ENCODE measurements around the gene ELAVL4.

DNA sequence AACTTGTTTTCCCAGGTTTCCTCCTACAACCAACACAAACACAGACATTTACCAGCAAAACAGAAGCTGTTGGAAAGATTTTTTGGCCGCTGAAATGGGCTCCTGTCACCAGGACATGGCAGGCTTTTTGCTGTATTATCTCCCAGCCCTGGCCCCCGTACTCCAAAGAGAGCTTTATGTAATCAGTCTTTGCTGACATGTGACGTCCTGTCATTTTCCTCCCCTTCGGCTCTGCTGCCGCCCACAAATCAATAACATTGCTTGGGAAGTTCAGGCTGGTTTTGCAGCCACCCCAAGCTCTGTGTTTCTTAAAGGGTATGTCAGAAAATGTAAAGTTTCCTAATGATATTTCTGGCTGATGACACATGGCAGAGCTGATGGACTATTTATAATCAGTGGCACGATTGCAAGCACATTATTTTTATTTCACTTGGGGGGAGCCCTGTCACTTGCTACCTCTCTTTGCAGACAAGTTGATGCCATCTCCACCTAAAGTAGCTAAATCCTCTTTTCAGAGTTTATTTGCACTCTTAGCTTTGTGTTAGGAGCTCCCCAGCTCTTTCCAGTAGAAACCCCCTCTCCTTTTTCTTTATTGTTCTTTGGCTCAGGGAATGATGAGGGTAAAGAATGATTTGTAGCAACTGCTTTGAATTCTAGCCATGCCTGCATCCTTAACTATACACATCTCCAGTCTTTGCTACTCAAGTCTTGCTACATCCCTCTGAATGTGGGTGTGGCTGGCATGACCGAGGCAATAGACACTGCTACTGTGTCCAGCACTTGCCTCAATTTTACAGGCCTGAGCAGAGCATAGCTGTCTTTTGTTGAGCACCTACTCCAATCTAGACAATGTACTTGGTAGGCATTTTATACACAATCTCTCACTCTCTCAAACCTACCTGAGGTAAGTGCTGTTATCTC is 67.3 kb downstream of the ELAVL4 start:
- TF ChIP-seq, protein P1, sequence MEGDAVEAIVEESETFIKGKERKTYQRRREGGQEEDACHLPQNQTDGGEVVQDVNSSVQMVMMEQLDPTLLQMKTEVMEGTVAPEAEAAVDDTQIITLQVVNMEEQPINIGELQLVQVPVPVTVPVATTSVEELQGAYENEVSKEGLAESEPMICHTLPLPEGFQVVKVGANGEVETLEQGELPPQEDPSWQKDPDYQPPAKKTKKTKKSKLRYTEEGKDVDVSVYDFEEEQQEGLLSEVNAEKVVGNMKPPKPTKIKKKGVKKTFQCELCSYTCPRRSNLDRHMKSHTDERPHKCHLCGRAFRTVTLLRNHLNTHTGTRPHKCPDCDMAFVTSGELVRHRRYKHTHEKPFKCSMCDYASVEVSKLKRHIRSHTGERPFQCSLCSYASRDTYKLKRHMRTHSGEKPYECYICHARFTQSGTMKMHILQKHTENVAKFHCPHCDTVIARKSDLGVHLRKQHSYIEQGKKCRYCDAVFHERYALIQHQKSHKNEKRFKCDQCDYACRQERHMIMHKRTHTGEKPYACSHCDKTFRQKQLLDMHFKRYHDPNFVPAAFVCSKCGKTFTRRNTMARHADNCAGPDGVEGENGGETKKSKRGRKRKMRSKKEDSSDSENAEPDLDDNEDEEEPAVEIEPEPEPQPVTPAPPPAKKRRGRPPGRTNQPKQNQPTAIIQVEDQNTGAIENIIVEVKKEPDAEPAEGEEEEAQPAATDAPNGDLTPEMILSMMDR (IDR thresholded peaks at IDR 0.05), result no peak
- TF ChIP-seq POLR2A (IDR thresholded peaks at IDR 0.05), result no peak
